Right forelimb (tissue), 1 donor: ENCODE data around the gene FUT9.

Source experiments
- DNase-seq: peaks from one replicate; pipeline ENCODE4 v3.0.0-alpha.2; 2018

The FUT9 gene

GRCh38 chr6:96015518-96016333, at the start of gene FUT9:
Gene FUT9, plus strand, starts transcription at chr6:96015974. Its CDS starts 187,182 bp downstream, at chr6:96203156.
- DNase-seq = peak; percentile 51

DNA sequence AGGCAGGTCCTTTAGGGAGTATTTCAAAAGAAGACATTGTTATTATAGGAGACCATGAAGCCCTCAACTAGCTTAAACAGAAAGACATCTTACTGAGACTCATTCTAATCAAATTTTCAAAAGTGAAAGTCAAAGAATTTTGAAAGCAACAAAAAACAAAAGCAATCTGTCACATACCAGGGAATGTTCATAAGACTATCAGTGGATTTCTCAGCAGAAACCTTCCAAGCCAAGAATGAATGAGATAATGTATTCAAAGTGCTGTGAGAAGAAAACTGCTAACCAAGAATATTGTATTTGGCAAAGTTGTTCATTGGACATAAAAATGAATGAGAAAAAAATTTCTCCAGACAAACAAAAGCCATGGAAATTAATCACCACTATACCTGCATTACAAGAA, 48.2 kb upstream of the FUT9 start:
- no peak for DNase-seq

DNA sequence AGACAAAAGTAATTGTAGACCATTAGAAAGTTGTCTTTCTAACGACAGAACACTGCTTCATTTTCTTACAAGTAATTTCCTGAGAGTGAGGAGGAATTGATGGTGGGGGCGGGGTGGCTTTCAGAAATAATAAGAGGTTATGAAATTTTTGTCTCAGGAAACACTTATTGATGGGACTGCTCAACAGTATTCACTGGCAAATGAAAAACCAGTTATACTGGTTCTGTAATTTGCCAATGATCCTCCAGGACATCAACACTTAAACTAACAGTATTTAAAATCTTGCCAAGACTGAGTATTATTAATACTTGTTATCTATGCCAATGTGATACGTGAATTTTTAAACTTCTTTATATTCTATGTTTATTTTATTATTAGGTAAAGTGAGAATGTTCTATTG, 41.8 kb upstream of the FUT9 start:
- DNase-seq = no peak

- DNase-seq = no peak
Measured at GRCh38 chr6:95978230-95978629, 37.5 kb upstream of the FUT9 start.

DNA sequence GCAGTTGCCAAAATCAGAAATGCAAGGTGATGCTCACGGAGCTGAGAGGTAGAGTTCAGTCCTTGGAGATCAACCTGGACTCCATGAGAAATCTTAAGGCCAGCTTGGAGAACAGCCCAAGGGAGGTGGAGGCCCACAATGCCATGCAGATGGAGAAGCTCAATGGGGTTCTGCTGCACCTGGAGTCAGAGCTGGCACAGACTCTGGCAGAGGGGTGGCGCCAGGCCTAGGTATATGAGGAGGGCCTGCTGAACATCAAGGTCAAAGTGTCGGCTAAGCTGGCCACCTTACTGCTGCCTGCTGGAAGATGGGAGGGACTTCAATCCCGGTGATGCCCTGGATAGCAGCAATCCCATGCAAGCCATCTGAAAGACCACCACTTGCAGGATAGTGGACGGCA, 23.9 kb upstream of the FUT9 start:
- DNase-seq = no peak

DNA sequence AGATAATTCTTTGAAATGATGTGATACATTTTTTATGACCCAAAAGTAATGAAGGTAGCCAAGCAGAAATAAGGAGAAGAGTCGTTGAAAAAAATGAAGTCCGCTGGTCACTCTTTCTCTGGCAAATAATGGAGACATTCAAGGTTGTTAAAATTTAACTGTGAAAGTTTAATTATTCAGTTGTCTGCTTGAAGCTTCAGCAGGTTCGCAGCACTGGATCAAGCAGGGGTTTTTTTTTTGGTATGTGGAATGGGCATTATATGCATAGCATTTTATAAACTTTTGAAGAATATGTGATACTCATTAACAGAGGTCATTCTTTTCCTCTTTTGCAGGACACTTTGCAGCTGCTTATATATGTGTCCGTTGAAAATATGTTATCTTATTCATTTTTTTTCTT, 21.6 kb upstream of the FUT9 start:
- no peak for DNase-seq

DNA sequence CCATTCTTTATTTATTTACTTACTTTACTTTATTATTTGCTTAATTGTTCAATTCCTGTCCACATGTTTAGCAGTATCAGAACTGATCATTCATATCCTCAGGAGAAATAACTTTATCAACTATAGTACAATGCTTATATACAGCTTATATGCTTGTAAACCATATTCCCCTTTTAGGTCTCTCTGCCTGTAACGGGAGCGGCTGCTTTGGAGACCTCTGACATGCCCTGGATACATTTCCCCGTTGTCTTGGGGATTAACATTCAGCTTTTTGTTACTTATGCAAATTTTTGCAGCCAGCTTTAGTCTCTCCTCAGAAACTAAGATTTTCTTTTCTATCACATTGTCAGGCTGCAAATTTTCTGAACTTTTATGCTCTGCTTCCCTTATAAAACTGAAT, 17.6 kb upstream of the FUT9 start:
- DNase-seq = no peak

DNA sequence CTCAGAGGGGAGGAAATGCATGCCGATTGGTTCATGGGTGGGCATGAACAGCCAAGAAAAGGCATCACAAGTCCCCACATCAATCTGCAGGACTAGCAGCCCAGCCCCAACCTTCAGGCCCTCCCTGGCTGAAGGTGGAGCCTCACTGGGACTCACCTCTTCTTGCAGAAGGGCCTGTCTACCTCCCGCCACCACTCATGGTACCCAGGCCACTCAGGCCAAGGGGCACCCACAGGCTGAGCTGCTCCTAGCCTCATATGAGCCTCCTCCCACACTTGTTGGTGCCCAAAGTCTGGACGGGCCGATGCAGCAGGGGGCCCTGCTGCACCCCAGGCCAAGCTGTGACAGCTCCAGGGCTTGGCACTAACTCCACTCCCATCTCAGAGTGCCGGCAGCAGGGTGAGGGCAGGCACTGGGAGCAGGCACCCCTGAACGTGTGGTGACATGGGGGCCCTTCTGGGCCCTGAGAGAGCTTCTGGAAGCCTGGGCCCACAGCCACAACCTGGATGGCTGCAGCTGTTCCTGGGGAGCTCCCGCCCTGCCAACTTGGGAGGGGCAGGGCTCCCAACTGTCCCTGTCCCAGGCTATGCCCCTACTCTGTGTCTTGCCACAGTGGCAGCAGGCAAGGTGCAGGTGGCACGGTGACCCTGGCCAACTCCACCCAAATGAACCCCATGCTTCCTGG, 13.7 kb upstream of the FUT9 start:
- DNase-seq = no peak

DNA sequence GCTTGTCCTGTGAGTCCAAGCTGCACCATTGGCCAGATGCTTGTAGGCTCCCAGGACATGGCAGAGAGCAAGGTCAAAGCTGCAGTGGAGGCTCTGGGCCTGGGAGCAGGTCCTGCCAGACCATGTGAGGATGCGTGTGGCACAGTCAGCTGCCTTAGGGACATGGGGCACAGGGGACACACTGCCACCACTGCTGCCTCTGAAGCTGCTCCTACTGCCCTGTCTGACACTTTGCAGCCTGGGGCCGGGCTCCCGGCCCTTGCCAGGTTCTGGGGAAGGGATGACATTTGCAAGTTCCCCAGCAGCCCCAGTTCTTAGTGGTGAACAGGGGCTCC, 13.2 kb upstream of the FUT9 start:
- no peak for DNase-seq

GRCh38 chr6:96002912-96003311, 12.9 kb upstream of the FUT9 start:
- DNase-seq = no peak

DNA sequence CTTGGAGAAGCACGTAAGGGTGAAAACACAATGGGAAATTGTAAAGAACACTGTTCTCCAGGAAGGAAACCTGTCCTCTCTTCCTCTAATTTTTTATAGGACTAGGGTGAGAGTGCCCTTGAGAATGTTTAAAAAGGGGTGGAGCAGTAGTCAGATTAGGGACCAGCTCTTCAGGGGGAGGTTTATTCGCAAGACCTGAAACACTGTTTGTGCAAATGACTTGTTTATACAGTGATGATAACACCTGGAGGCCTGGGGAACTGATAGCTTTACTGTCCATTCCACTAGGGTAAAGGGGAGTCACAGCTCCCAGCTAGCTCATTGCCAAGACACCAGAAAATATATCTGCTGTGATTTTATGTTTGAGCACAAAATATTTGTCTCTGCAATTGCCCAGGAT, 8.1 kb upstream of the FUT9 start:
- DNase-seq = no peak

DNA sequence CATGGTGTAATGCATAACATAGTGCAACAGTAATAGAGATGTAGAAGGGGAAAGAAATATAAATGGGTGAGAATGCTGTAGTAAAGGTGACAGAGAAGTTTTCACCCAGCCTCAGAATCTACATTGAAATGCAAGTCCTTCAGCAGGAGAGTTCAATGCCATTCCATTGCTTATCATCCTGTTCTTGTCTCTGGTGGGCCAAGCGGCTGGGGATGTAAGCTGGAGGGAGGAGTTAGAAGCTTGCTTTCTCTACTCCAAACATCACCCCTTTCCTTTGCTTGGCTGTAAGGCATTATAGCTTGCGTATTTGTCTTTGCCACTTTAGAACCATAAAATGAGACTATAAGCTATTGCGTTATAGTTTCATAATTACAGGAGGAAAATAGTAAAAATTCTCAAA, 2.2 kb upstream of the FUT9 start:
- no peak for DNase-seq

GRCh38 chr6:96014846-96015517, 792 bp upstream of the FUT9 start:
- DNase-seq = no peak

DNA sequence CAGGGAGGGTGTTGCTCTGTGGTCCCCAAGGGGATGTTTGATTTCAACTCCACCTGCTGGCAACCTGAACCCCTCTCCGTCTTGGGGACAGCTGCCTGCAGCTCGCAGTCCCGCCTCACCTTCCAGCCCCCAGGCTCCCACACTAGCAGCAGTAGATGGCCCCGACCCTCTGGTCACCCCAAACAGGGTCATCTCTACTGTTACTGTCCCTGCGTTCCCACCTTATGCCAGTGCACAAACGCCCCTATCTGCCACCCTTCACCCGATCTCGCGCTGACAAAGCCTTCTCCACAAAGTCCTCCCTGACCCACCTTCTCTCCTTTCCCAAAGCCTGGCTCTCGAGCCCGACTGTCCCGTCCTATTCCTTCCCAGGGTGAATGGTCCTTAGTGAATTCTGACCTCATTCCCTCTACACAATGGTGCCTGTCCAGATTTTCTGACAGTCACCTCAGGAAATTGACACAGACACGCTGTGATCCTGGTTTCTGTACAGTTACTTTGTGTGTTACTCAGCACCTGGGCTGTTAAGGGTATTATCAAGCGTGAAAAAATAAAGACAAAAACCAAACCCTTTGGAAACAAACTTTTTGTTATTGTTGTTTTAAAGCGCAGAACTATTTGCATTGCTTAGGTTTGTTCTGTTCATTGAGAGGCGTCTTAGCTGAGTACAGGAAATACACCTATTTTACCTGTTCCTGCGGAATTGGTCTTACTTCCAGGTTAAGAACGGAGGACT, 728 bp downstream of the FUT9 start:
- DNase-seq = no peak

DNA sequence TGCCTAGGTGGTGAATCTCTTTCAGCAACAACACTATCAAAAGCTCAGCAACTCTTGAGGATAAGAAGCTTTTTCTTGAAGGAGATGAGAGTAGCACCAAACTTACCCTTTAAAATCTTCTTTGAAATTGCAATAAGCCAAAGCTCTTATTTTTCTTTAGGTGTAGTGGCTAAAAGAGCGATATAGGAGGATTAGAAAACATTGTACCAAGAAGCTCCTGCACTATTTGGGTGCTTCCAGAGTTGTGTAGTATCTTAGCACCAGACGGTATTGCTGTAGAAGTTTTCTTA, 1.2 kb downstream of the FUT9 start:
- no peak for DNase-seq

DNA sequence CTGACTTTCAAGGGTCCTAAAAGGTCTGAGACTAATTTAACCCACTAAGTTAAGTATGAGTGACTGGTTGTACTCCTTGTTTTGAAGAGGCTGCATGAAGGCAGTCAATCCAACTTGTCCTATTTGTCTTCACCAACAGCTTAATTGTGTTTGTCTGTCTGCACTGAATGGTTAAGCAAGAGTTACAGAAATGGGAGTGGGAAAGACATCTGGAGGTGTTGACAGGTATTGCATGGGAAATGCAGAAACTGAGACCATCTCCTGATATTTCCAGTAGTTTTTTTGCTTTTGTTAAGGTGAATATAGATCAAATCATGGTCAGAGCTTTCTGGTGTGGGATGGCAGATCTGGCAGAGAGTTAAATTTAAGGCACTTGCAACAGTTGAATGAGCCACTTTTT, 6.5 kb downstream of the FUT9 start:
- DNase-seq = no peak

GRCh38 chr6:96032661-96033060, 16.9 kb downstream of the FUT9 start:
- no peak for DNase-seq

- no peak for DNase-seq
Measured at GRCh38 chr6:96051555-96051954, 35.8 kb downstream of the FUT9 start.

DNA sequence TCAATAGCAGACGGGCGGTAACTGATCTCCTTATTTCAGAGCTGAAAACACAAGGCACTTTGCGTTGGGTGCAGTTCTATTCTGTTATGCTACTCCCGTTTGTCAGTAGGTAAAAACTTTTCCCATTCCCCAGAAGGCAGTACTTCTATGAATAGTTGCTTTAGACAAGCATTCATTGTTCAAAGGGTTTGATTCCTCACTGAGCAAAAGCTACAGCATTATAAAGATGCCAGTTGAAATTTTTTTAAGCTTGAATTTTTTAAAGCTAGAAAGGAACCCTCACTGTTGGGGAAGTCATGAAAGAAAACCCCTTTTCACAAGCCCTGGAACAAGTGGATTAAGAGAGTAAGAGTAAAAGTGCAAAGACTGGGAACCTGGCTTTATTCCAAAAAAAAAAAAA, 42.3 kb downstream of the FUT9 start:
- no peak for DNase-seq

DNA sequence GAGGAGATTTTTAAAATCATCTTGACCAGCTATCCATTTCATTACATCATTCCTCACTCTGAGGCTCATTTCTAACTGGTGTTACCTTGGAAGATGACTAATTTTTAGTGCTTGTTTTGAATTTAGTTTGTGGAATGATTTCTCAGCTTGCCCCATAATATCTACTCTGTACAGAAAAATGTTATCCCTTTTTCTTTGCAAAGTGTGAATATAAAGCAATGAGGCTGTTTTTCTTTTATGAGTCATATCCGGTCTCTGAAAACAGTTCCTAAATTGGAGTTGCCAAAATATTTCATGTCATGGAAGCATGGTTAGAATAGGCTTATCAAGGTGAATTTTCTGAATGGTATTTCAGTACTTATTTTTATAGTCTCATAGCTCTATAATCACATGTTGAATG, 43.8 kb downstream of the FUT9 start:
- no peak for DNase-seq

GRCh38 chr6:96060249-96060648, 44.5 kb downstream of the FUT9 start:
- no peak for DNase-seq

DNA sequence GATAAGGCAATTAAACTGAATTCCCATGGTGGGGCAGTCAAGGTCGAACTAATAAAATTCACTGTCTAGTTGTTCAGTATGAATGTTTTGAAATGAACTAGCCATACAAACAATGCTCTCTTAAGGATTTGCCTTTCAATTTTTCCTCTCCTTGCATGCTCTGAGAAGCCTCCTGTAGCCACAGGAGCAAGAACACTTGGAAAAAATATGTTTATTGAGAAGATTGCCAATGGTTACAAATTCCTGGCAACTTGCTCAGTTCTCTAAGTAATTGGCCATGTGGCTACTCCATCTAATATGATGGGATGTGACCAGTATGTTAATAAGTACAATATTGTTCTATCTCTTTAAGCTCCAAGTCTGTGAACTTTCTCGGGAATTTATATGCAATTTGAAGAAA, 49.4 kb downstream of the FUT9 start:
- DNase-seq = no peak

GRCh38 chr6:96066376-96066775, 50.6 kb downstream of the FUT9 start:
- no peak for DNase-seq

DNA sequence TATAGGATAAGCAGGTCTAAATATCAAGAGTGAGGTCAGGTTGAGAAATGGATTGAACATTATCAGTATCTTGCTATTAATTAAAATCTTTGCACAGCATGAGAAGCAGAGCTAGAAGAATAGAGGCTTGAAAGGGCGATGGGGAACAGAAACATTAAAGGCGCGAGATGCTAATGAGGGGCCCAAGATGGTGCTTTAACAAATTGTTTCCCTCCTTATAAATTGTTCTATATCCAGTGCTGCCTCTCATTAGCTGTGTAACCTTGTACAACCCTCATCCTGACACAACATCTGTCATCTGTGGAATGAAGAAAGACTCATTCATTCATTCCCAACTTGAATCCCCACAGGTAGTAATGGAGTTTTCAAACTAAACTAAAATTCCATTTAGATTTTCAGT, 57.8 kb downstream of the FUT9 start:
- DNase-seq = no peak
